IPS-11a (cell line): Measurements from ENCODE around the gene KIF1B.
"Not testable (repeated sequence)": the region's sequence is repeated elsewhere in the genome, so short reads cannot be mapped to it uniquely, and the experiment has no call there.

Experiments
- H3K4me3 ChIP-seq: one replicate; pipeline ENCODE4 v1.5.1; 2013; ENCODE audit warnings: low read depth, low read length, control low read depth

The KIF1B gene

GRCh38 chr1:10421637-10422036 lies 211.3 kb downstream of the KIF1B start:
- H3K4me3 ChIP-seq, result no peak overlapping the region

- no peak overlapping the region for H3K4me3 ChIP-seq
These were observed 213.7 kb downstream of the KIF1B start for GRCh38 chr1:10424034-10424433.

GRCh38 chr1:10424651-10425050 lies 214.3 kb downstream of the KIF1B start:
- no peak overlapping the region for H3K4me3 ChIP-seq

GRCh38 chr1:10425826-10426534 lies 215.6 kb downstream of the KIF1B start:
- H3K4me3 ChIP-seq, result not testable (repeated sequence)

GRCh38 chr1:10426535-10426848 lies 216.1 kb downstream of the KIF1B start:
- H3K4me3 ChIP-seq, result not testable (repeated sequence)

- H3K4me3 ChIP-seq, result no peak overlapping the region
These were observed 218.6 kb downstream of the KIF1B start for GRCh38 chr1:10428984-10429383.

GRCh38 chr1:10429868-10430215 lies 219.5 kb downstream of the KIF1B start:
- H3K4me3 ChIP-seq, result peak overlapping the region; percentile 71

GRCh38 chr1:10430216-10431069 lies 220.1 kb downstream of the KIF1B start, which contains the start of gene CENPS:
Gene CENPS, plus strand, starts transcription at chr1:10430433. Its CDS starts 85 bp downstream, at chr1:10430518.
- H3K4me3 ChIP-seq, result peak within 1 kb of the TSS; percentile 71
